Measurements from ENCODE around the gene APBA1. TPM values are rescaled to one million over a fixed set of nuclear protein-coding genes. Genes with fewer than 3 reads are reported as not detected.
A peak's percentile ranks its signal among the peaks of the same experiment; 100 is the strongest.
"Not testable (repeated sequence)": the region's sequence is repeated elsewhere in the genome, so short reads cannot be mapped to it uniquely, and the experiment has no call there.

Gene APBA1
- total and polyA plus RNA-seq, 8 donors, result 2.4 to 17.9 (median 11.4) TPM

DNA sequence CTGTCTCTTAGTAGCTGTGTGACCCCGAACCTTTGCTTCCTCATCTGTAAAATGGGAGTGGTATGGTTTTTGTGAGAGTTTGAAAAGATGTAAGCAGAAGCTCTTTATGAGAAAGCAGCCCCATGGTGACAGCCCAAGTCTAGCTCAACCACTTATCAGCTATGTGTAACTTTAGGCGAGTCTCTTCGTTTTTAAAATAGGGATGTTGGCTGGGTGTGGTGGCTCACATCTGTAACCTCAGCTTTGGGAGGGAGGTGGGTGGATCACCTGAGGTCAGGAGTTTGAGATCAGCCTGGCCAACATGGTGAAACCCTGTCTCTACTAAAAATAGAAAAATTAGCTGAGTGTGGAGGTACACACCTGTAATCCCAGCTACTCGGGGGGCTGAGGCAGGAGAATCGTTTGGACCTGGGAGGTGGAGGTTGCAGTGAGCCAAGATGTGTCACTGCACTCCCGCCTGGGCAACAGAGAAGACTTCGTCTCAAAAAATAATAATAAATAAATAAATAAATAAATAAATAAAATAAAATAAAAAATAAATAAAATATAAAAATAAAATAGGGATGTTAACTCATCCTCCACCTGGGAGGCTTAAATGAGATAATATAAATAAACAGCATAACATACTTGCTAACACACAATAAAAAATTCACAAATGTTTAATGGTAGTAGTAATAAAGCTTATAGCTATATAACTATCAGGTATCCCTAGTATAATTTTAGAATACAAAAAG lies 71.7 kb downstream of the APBA1 start:
- ATAC-seq (no peak), DNase-seq (no peak)
- Histone ChIP-seq H3K27me3 (no peaks in the 10 kb centered on the region), H3K4me1 (no peaks in the 10 kb centered on the region), H3K4me3 (no peak overlapping the region), H3K36me3 (no peaks in the 10 kb centered on the region), H3K27ac (no peak overlapping the region), H3K9me3 (no peaks in the 10 kb centered on the region)
- intact Hi-C loops (cut with DNase I), result no loop called here
- no peak for TF ChIP-seq CTCF (IDR thresholded peaks at IDR 0.05)

- intact Hi-C loops (cut with DNase I), result no loop called here
- ATAC-seq (peak; percentile 95), DNase-seq (no peak)
- Histone ChIP-seq H3K27me3 (no peaks in the 10 kb centered on the region), H3K4me1 (no peaks in the 10 kb centered on the region), H3K9me3 (no peaks in the 10 kb centered on the region), H3K27ac (no peak overlapping the region), H3K36me3 (no peaks in the 10 kb centered on the region), H3K4me3 (no peak overlapping the region)
- TF ChIP-seq CTCF (IDR thresholded peaks at IDR 0.05), result no peak
Measured at GRCh38 chr9:69599232-69599971, 72.8 kb downstream of the APBA1 start.

GRCh38 chr9:69596906-69597305 lies 75.3 kb downstream of the APBA1 start:
- H3K4me1 ChIP-seq; DNase-seq; H3K36me3 ChIP-seq; intact Hi-C loops (cut with DNase I); ATAC-seq; H3K27me3 ChIP-seq; H3K27ac ChIP-seq; H3K9me3 ChIP-seq; H3K4me3 ChIP-seq: not testable (repeated sequence)

- ATAC-seq (no peak), DNase-seq (no peak)
- no peaks in the 10 kb centered on the region for H3K27me3 ChIP-seq
- no peak for TF ChIP-seq CTCF (IDR thresholded peaks at IDR 0.05)
- H3K9me3 ChIP-seq, result no peaks in the 10 kb centered on the region
- H3K27ac ChIP-seq, result no peak overlapping the region
- intact Hi-C loops (cut with DNase I), result no loop called here
- no peaks in the 10 kb centered on the region for H3K36me3 ChIP-seq
- no peaks in the 10 kb centered on the region for H3K4me1 ChIP-seq
- H3K4me3 ChIP-seq, result no peak overlapping the region
Measured at GRCh38 chr9:69594180-69594579, 78.0 kb downstream of the APBA1 start.

DNA sequence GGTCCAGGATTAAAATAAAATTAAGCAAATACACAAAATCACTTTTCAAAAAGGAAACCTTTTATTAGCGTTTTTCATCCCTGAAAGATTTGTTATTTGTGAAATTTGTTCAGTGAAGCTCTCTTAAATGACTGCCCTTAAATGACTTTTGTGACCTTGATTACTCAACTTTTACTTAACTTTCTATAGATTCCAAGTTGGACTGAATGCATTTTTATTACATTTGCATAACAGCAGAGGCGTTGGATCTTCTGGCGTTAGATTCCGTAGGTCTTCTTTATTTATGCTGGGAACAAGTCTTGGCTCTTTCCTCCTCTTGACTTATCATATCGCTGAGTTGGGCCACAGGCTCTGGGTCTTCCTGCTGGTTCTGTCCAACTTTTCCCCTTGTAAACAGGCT lies 78.4 kb downstream of the APBA1 start:
- no peak overlapping the region for H3K4me3 ChIP-seq
- H3K27ac ChIP-seq, result no peak overlapping the region
- H3K36me3 ChIP-seq, result no peaks in the 10 kb centered on the region
- no peak for TF ChIP-seq CTCF (IDR thresholded peaks at IDR 0.05)
- H3K4me1 ChIP-seq, result no peaks in the 10 kb centered on the region
- DNase-seq (no peak), ATAC-seq (no peak)
- H3K9me3 ChIP-seq, result no peaks in the 10 kb centered on the region
- intact Hi-C loops (cut with DNase I), result no loop called here
- H3K27me3 ChIP-seq, result no peaks in the 10 kb centered on the region
